GM19035 (cell line): ENCODE results near the gene ITPR2.

Experiments used
- ATAC-seq: cut with Tn5 transposase; IDR thresholded peaks from one replicate; pipeline ENCODE4 v1.9.1; 2021; ENCODE audit not compliant: unreplicated experiment

The ITPR2 gene

DNA sequence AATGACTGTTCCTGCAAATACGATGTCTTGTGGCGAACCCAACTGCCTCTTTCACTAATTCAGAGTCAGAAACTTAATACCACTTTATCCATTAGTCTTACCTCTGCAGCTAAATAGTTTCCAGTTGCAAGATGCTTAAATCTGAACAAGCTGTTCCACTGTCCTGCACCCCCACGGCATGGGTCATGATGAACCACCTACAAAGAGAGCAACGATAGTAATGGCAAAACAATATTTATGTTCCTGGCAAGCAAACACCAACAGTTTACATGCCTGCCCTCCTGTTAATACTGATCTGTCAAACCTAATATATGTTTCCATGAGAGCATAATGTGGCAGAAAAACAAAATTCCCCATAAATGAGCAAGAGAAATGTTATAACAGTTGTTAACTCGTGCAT, 121.9 kb downstream of the ITPR2 start:
- no peak for ATAC-seq

- no peak for ATAC-seq
Measured at GRCh38 chr12:26705851-26706250, 127.1 kb downstream of the ITPR2 start.

GRCh38 chr12:26704684-26705460, 128.1 kb downstream of the ITPR2 start:
- no peak for ATAC-seq

DNA sequence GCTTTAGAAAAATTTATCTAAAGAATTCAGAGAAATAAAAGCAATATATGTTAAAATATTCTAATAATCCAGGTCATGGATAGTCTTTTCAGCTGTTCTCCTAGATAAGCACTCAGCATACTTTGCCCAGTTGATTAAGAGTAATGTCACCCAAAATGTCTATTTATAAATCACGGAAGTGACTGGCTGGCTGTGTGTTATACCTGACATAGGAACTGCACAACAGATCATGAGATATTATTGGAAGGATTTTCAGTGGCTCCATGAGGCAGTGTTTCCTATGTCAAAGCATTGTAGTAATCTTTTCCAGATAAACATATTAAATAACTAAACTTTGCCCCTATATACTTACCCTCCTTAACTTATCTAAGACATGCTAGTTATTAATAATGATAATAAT, 128.8 kb downstream of the ITPR2 start:
- no peak for ATAC-seq

DNA sequence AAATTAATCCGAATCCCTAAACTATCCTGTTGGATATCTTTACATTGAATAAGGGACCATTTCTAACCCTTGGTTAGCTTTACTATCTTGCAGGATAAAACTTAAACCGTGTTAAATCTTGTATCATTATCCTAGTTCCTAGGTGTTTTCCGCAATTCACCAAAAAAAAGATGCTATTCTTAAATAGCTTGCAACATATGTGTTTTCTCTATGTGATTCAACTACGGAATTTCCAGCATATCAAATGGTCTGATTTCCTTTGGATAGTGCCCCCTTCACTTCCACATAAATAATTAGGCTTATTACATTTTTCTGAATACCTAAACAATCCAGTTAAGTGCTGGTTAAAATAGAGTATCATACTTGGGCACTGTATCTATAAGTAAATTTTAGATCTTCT, 130.3 kb downstream of the ITPR2 start:
- ATAC-seq: no peak

DNA sequence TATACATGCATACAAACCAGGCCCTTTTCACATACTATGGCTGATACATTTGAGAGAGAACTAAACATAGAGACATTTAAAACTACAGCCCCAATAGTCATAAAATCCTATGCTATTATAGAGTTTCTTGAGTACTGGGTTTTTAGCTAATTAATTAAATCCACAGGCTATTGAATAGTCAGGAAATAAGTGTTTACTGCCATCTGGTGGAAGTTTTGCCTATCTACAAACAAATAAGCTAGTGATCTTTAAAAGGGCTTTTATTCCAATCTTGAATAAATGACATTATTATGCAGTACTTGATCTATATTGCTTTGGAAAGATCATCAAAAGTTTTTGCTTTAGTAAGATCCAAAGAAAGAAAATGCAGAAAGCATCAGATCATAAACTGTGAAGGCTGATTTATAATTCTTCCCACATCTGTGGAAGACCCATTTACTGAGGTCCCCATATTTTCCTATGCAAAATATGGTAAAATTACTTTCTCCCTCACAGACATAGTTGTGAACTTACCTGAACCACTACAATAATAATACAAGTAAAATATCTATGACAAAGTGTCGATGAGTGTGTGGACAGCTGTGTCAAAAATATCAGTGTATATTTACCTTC, 131.3 kb downstream of the ITPR2 start:
- no peak for ATAC-seq

DNA sequence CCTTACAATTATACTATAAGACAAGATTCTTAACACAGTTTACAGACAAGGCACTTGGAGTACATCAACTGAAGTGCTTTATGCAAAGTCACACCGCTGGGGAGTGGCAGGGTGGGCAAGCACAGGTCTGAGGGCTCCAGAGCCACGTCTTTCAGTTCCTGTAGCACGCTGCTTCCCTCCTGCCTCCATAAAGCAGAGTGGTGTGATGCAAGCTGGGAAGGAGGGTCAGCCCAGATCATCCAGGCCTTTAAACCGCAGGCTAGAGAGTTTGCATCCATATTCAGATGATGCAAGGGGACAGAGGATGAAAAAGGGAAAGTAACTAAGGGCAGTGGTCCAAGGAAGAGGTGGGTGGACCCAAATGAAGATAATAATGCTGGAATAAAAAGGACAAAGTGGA, 132.6 kb downstream of the ITPR2 start:
- no peak for ATAC-seq

DNA sequence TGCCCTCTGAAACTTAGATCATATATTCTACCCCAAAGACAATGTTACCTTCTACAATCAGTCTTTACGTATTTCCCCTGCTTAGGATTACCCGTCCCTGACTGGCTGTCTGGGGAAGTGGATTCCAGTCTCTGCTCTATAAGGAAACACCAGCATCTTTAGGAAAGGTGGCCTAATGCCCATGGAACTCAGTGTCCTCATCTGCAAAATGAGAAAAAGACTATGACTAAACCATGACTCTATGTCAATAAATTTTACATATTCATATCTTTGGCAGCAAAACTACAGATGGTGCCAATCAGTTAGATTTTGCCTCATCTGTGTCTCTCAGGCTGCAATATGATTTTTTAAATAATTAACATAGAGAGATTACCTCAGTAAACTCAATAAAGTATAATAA, 133.8 kb downstream of the ITPR2 start:
- ATAC-seq: no peak

DNA sequence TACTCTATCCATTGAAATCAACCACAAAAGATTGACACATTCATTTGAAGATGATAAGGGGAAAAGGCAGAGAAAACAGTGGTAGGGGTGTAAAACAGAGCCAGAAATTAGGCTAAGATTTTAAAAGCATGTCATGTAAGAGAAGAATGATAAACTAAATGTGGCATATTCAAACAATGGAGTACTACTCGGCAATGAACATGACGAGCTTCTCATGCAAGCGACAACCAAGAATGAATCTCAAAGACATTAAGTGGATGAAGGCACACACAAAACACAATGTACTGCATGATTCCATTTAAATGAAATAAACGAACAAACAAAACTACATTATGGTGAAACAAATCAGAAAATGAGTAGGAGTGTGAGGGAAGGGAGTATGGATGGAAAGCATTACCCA, 134.8 kb downstream of the ITPR2 start:
- no peak for ATAC-seq

GRCh38 chr12:26697217-26697616, 135.8 kb downstream of the ITPR2 start:
- no peak for ATAC-seq

DNA sequence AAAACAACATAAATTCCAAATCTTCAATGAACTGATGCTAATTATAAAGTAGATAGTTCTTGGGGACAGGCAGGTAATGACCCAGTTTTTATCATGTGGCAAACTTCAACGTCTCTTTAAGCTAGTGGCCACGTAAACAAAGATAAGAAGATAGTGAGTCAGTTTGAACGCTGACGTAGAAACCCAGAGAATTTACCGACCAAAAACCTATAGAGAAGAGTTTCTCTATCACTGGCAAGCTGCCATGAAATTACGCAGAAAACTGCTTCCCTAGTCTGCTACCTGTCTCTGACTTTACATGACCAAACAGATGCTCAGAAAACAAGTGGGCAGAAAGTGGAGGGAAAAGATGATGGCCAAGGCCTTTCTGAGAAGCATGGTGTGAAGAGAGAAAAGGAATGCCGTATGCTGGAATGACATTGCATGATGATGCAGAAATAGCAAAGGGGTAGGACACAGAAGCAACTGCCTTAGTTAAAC, 136.3 kb downstream of the ITPR2 start:
- ATAC-seq: no peak

- ATAC-seq: no peak
Measured at GRCh38 chr12:26696048-26696612, 136.9 kb downstream of the ITPR2 start.

DNA sequence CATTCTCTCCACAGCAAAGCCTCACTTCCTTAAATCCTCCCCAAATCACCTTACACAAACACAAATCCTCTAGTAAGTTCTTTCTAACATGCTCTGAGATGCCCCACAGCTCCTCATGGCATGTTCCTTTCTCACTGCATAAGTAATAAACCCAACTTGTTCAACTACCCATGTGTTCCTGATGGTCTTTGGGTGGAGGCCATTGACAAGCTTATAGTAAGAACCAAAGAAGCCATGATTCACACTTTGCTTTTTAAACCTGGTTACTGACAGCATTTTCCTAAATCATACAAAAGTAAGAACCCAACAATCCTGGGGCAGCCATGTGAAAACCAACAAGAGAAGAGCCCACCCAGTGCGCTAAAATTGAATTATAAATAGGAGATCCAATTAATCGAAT, 138.6 kb downstream of the ITPR2 start:
- no peak for ATAC-seq

DNA sequence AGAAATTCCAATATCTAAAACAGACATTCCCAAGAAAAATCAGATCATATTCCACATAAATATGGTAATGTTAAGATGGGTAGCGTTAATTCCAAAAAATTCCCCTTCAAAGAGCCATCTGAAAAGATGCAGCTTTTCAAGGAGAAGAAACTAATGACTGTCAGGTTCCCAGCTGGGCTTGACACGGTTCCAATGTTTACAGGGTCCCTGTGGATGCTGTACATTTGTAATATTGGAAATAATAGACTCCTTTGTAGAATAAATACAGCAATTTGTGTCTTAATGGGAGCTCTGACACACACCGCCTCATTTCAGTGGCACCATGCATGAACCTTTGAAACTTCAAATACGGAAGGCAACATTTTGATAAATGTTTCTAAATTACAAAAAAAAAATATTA, 140.6 kb downstream of the ITPR2 start:
- ATAC-seq: no peak

- ATAC-seq: no peak
Measured at GRCh38 chr12:26691234-26691970, 141.6 kb downstream of the ITPR2 start.

GRCh38 chr12:26690601-26691000, 142.4 kb downstream of the ITPR2 start:
- no peak for ATAC-seq

GRCh38 chr12:26689281-26689841, 143.6 kb downstream of the ITPR2 start:
- no peak for ATAC-seq

GRCh38 chr12:26688344-26688904, 144.6 kb downstream of the ITPR2 start:
- ATAC-seq: no peak

DNA sequence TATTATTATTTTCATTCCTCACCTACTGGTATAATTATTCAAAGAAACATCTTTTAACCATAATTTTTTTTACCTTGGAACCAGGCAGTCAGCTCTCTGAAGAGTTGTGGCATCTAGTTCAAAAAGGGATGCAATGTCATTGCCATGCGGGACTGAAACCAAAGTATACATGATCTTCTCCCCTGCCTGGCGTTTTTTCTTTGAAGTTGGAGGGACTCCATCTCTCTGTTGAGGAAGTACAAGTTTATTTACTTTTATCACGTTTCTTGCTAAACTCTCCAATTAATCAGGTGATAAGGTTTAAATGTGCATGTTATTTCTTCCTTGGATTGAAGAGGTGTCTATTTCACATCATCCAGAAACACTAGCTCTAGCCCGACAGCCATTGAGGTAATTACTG, 146.6 kb downstream of the ITPR2 start:
- ATAC-seq: no peak

- ATAC-seq: no peak
Measured at GRCh38 chr12:26684101-26684500, 148.9 kb downstream of the ITPR2 start.

DNA sequence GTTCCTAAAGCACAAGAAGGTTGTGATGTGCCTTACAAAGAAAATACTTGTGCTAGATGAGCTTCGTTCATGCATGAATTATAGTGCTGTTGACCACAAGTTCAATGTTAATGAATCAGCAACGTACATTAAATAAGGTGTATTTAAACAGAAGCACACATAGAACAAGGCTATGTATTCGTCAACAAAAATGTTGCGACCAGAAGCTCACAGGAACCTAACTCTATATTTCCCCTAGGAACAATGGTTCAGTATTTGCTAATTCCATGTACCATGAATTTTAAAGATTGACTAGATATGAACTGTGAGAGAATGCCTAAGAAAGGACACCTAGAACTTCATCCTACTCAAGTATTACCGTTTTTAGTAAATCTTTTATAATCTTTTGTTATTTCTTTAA, 149.6 kb downstream of the ITPR2 start:
- ATAC-seq: no peak
